NK-92 treated with Interleukin-12 subunit alpha and Interleukin-12 subunit beta, amount 100 ng/mL, for 24 hours (cell line): ENCODE data around the gene TUNAR.

Experiments
- DNase-seq: peaks from one replicate; lab custom pipeline; 2025; lab: John Stamatoyannopoulos, UW

Gene TUNAR

DNA sequence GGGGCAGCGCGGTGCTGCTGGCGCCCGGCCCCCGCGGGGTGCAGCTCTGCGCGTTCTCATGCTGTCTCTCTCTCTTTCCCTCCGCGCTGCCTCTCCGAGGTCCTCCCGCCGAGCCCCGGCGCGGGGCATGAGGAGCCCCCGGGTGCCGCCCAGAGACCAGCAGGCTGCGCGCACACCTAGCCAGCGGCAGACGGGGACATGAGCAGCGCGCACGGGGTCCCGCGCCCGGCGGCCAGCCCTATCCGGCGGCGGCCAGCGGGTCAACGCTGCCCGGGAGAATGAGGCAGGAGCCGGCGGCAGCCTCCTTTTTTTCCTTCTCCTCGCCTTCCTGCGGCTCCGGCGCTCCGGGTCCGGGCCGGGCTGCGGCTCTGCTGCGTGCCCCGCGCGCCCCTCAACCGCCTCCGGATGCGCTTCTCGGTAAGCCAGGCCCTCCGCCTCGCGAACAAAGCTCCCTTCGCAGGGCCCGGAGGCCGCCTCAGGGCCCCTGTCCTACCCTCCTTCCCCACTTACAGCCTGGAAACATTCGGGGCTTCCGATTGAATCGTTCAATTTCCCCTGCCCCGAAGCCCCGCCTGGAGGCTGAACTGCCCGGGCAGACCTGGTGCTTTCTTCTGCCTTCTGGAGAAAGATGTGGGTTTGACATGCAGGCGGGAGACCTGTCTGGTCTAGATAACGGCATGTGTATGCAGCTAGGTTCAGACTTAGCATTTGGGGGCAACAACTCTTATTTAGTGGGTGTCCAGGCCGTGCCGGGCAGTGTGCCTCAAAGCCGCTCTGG, at the start of gene TUNAR:
TUNAR (plus strand) TSS at position 72 of the 778 bp plus-strand sequence.
- DNase-seq: no peak

DNA sequence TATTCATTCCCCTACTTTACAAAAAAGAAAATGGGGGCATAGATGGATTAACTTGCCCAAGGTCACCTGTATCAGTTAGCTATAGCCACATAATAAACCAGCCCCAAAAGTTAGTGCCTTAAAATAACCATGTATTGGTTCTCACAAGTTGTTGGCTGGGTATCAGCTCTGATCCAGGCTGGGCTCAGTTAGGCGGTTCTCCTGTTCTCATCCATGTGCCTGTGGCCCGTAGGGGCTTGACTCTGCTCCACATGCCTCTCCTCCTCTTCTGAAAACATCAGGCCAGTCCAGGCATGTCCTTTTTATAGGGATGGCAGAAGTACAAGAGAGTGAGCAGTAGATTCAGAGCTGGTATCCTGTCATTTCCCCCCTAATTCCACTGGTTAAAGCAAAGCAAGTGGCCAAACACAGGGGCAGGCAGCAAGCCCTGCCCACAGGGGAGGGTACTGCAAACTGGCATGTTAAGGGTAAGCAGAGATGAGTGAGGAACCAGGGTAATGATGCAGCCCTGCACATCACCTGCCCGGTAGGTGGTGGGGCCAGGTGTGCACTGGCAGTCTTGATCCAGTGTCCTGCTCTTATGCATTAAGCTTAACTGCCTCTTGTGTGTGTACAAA, 47.9 kb upstream of the TUNAR start:
- no peak for DNase-seq

DNA sequence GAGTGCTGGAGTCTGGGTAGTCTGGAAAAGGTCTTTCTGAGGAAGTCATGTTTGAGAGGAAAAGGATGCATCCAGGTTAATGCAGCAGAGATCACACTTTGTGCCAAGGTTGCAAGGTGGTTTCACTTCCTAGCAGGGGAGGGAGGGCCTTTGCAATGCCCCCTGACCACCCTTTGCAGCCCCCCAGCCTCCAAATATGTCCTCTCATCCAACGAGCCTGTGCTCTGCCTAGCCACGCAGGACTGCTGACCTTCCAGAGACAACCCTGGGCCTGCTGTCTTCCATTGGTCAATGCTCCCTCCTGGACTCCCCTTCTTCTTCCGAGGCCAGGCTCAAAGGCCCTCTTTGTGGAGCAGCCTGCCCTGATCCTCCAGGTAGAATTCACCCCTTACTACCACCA, 47.3 kb upstream of the TUNAR start:
- no peak for DNase-seq

DNA sequence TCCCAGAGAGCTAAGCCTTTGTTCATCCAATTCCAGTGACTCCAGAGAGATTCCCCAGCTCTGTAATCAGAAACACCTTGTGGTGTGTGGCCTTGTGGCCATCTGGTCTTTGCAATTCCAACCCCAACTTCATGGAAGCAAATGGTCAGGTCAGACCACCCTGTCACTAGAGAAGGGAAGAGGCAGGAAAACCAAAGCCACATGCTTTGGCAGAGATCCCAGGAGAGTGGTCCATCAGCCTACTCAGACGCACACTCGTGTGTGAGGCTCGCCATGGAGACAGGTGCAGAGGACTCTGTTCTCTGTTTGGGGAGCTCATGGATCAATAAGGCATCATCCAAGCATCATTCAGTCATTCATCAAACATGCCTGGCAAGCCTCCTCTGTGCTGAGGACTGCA, 46.2 kb upstream of the TUNAR start:
- no peak for DNase-seq

DNA sequence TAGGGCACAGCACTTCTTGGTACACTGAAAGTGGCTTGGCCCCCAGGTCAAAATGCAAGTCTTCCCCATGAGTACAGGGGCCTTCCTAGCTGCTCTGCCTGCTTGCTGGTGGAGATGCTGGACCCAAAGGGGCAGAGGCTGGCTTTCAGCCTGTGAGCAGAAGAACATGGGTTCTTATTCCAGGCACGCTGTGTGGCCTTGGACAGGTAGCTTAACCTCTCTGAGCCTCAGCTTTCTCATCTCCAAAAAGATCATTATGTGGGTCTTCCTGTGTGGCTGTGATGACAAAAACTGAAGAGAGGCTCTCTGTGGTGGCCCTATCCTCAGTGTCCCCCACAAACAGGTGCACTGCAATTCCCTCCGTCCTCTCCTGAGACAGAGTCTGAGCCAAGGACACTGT, 45.6 kb upstream of the TUNAR start:
- no peak for DNase-seq

DNA sequence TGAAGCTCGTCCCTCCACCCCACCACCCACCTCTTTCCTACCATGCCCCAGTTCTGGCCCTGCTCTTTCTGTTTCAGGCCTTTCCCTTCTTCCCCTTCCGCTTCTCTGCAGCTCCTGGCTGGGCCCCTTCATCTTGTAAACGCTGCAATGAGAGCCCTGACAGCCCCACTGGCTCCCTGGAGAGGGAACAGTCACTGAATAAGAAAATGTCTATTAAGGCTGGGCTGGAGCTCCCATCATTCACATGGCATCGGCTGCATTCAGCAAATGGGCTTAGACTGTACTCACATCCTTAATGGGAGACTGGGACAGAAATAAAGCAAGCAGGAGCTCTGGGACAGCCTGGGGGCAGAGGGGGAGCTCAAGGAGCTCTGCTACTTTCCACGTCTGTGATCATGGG, 45.2 kb upstream of the TUNAR start:
- DNase-seq: no peak

DNA sequence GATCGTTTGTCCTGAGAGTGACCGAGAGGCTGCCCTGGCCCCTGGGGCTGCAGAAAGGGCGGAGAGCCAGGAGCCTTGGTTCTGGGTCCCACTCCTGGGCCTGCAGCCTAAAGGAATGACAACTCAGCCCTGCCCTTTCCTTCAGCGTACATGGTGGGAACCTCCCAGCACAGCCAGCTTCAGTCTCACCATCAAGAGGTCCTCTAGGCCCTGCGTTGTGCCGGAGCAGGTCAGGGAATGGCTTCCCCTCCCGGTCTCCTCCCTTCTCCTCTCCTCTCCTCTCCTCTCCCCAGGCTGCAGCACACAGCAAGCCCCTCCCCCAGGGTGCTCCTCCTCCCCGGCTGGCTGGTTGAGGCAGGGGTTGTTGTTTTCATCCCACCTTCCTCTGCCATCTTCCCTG, 44.6 kb upstream of the TUNAR start:
- DNase-seq: no peak

DNA sequence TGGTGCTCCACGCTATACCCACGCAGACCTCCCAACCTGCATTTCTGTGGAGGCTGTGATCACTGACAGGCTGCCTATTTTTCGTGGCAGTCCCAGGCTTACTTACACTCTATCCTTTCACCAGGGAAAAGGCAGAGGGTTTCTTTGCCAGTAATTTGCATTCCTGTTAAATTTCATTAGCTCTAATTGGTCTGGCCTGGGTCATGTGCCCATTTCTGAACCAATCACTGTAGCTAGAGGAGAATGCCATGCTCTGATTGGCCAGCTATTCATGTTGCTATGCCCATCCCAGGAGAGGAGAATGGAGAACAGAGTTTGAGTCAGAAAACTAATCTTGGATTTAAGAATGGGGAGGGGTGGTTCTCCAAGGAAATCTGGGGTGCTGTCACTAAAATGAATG, 43.2 kb upstream of the TUNAR start:
- no peak for DNase-seq

DNA sequence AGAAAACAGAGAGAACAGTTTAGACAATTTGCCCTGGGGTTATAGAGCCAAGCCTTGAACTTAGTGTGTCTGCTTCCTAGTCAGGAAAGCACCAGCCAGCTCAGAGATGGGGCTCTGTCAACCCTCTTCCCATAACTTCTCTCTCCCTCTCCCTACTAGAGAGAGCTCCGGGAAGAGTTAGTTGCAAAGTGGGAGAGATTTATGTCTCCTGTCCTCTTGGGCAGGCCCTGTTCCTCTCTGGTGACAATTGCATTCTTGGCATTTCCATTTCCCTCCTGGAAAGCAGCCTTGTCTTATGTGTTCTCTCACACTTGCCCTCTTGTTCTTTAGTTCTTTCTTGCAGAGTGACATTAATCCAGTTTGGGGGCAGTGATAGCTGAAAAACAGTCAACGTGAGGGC, 42.1 kb upstream of the TUNAR start:
- DNase-seq: no peak

DNA sequence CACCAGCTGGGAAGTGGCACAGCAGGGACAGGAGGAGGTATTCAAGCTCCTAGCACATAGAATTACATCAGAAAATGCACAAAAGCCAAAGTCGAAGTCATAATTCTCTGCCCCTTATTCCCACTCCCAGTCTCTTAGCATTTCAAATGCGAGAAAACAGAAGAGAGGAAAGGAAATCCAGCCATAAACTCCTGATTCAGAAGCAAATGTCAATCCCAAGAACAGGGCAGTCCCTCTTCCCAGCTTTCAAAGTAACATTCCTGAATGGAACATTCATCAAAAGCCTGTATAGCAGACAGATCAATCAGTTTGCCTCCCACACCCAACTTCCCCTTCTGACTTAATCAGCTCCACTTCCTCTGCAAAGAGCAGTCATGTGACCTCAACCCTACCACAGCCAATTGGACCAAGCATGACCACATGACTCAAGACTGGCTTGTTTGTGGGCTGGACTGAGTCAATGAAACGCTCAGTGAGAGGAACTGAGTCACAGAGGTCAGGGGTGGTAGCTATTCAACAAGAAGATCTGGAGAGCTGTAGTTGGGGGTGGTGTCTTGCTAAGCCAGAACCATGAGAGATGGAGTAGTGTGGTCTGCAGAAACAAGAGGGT, 41.4 kb upstream of the TUNAR start:
- DNase-seq: no peak

DNA sequence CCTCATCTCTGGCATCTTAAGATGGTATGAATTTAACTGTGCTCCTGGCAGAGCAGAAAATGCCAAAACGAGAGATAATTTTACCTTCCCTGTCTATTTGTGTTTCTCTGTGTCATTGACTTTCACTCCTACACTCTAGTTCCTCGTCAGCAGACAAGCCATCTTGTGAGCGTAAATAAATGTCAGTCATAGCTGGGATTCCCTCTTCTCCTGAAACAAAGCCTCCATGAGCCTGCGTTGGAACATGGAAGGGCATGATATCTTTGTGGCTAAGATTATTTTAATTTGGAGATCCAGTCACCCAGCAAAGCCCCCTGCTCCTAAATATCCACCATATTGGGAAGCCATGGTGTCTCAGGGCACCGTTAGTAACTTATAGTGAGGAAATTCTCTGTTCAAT, 37.8 kb upstream of the TUNAR start:
- no peak for DNase-seq

DNA sequence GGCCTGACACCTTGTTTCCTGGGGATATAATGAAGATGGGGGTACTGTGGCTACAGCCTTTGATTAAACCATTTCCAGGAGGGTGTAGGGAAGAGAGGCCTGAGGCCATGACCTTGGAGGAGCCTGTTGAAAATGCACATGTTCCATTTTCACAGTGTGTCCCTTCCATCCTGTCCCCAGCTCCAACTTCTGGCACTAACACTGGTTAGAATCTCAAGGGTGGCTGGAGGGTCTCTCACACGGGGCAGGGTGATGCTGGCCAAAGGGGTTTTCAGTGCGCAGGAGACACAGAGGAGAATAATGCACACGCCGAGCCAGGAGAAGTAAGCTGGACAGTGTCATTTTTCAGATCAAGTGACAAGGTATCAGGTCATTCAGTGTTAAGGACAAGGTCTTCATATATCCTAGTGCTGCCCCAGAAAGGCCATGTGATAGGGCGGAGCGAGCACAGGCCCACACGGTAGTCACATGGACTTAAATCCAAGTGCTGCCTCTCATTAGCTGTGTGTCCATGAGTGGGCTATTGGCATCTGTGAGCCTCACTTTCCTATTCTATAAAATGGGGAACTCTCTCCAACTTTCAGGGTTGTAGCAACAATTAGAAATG, 36.4 kb upstream of the TUNAR start:
- no peak for DNase-seq

DNA sequence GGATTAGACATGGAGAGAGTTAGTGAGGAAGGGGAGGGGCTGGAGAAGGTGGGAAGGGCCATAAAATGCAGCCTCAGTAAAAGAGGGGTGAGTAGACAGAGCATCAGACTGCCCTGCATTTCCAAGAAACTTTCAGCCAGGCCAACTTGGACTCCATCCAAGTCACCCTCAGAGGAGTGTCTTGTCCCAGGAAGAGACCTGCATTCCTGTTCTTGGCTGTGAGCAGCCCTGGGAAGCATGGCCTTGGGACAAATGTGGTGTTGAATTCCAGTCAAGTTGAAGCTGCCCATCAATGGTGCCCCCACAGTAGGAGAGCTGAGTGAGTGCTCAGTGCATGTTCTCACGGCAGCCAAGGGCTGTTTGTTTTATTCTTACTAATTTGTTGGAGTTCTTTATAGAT, 35.0 kb upstream of the TUNAR start:
- no peak for DNase-seq

DNA sequence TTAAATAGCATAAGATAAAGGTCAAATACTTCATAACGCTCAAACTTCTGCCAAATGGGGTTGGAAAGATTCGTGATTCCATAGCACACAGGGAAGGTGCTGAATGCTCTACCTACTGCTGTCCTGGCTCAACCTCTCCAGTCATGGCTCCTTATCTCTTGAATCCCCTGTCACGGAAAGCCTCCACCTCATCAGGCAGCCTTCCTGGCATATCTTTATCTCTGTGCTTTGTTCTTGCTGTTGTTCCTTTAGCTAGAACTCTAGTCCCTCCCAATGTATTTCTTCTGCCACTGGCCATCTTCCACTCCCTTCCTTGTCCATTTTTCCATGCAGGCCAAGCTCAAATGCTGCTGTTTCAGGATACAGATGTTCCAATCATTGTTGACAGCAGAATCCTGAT, 26.9 kb upstream of the TUNAR start:
- DNase-seq: no peak

DNA sequence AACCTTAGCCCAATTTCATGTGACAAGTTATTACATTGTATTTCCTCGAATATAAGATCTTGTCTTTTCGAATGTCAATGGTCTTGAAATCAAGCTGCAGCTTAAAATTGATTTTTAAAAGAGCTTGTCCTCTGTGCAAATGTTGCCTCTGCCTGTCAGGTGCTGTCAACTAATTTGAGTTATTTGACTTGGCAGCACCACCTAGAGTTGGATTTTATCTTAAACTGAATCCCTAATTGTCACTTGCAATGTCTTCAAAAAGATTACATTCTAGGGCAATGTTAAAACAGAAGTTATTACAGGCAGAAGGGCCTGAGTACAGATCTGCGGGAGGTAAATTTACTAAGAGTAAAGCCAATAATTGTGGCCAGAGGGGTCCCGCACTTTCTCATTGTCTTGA, 26.2 kb upstream of the TUNAR start:
- DNase-seq: no peak

DNA sequence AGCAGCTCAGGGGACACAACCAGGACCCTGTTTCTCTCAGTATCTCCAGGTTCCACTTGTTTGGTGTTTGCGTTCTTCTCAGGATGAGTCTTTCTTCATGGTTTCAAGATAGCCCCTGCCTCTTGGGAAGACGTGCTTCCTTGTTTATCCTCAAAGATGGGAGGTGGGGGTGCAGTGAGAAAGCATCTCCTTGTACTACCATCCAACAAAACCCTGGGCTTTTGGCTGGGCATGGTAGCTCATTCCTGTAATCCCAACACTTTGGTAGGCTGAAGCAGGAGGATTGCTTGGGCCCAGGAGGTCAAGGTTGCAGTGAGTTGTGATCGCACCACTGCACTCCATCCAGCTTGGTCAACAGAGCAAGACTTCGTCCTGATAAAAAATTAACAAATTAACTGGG, 21.0 kb upstream of the TUNAR start:
- DNase-seq: no peak

DNA sequence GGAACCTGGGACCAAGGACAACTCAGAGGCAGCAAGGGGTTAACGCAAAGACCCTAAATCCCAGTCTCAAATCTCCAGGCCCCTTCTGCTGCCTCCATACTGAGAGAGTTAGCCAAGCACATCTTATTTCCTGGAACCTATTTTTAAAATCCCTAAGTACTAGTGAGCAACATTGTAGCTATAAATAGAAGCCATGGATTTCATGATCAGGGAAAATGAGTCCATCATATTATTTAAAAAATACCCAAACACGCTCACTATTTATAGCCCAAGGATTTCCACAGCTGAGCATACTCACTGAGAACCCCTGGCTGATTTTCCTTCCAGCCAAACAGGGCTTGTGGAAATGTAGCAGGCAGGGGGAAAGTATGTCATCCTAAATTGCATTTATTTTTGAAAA, 19.4 kb upstream of the TUNAR start:
- no peak for DNase-seq

DNA sequence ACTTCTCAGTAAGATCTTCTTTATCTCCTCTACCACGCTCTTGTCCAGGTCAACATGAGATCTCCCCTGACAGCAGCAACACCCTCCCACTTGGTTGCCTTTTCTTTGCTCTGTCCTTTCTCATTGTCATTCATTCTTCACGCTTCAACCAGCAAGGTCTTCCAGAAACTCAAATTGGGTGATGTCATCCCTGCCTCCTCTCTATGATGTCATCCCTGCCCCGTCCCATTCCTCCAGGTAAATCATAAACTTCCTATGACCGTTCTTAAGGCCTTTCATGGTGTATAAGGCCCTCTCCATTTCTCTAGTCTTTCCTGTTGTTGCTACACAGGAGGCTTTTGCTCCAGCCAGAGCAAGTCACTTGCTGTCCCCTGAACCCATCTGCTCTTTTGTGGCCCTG, 17.7 kb upstream of the TUNAR start:
- DNase-seq: no peak

DNA sequence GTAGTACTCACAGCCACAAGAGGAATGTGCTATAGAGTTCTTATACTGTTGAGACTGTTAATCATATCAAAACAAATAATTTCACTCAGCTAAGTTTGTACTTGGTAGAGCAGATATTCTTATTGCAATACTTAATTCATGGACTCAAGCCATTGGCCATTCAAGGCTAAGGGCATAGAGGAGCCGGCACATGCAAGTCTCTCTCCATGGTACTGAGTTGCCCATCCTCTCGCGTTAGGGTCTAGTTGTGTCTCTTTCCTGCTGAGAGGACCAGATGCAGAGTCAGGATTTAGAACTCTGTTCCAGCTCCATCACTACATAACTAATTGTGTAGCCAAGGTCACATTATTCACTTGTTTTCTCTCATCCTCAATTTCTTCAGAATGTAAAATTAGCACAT, 14.4 kb upstream of the TUNAR start:
- DNase-seq: no peak

DNA sequence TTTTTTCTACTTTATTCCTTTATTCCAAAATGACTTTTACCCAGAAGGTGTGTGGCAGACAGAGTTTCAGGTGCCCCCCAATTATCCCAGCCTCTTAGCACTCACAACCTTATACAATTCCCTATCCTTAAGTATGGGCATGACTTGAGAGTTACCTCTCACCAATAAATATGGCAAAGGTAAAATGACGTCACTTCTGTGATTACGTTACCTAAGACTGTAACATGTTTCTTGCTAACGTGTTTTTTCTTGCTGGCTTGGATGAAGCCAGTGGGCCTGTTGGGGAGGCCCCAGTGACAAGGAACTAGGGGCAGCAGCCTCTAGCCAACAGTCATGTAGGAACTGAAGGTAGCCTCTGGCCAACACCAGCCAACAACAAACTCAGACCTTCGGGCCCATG, 13.3 kb upstream of the TUNAR start:
- DNase-seq: no peak

DNA sequence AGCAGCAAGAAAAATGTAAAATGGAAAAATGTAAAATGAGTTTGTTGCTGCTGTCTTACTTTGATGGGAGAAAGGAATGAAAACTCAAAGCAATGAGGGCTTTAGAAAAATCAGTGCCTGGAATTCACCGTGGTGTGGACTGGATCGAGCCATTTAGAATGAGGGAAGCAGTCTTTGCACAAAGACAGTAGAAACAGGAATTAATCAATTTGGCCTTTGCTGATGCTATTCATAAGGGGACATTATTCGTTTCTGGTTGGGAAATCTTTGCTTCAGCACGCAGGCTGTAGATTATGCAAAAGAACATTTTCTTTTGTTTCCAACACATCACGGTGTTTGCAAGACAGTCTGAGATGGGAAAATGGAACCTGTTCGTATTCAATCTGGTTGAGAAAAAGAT, 6.9 kb upstream of the TUNAR start:
- DNase-seq: no peak

DNA sequence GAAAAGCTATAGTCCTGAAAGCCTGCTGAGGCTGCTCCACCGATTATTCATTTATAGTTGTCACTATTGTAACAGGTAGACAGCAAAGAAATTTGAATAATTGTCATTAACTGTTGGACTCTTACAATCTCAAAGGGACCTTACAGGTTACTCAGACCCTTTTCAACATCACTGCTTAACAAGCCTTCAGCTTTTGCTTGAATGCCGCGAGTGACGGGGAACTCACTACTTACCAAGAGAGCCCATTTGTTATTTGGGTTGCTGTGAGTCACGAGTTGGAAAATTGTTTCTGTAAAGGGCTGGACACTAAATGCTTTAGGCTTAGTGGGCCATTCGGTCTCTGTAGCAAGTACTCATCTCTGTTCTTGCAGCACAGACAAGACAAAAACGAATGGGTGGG, 5.9 kb upstream of the TUNAR start:
- no peak for DNase-seq

DNA sequence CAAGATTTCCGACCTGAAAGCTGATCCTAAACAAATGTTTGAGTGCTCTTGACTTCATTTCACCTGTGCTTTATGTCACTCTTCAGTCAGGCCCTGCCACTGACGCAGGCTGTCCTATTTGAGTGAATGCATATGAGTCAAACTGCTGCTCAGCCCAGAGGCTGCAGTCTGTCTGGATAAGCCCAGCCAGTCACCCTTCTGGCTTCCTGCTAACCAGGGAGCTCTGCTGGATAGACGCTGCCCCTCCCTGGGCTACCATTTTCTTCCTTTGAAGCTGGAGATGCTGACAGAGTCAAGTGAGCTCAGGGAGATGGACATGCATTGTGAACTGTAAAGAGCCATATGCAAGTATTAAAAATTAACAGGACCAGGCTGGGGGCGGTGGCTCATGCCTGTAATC, 5.1 kb upstream of the TUNAR start:
- no peak for DNase-seq
